ENCODE results near the gene TMCO5A. TPM values are rescaled to one million over a fixed set of nuclear protein-coding genes. Genes with fewer than 3 reads are reported as not detected.

Gene TMCO5A
- total and polyA plus RNA-seq, 2 donors (not counting 1 experiment from before 2014, with no cell fraction given): not detected

GRCh38 chr15:37931868-37932267, 2.6 kb upstream of the TMCO5A start:
- Mint-ChIP-seq H3K4me3 (no peak overlapping the region), H3K4me1 (no peaks in the 10 kb centered on the region), H3K27me3 (peaks cover 7% of the 10 kb centered on the region), H3K27ac (no peak overlapping the region), H3K9me3 (ENCODE audit: insufficient read depth) (peaks cover 2% of the 10 kb centered on the region)
- no peaks in the 10 kb centered on the region for H3K27me3 ChIP-seq (replicated peaks in 1 of 4; ENCODE audit: control extremely low read depth in 1 of 4, control insufficient read depth in 3 of 4, insufficient read depth in 4 of 4, low read length in 3 of 4)
- intact Hi-C loops (cut with micrococcal nuclease): no loop called here
- no peak overlapping the region for H3K4me2 ChIP-seq (replicated peaks; ENCODE audit: low read depth, low read length, poor library complexity, severe bottlenecking)
- no peak overlapping the region for H2AFZ ChIP-seq (ENCODE audit: insufficient read depth, low read depth, low read length, poor library complexity, severe bottlenecking)
- no peak overlapping the region for H3K9ac ChIP-seq (ENCODE audit: low read length)
- no peaks in the 10 kb centered on the region for H3K4me1 ChIP-seq (ENCODE audit: control insufficient read depth in 2 of 2, insufficient read depth in 2 of 2, low read length in 2 of 2)
- no peaks in the 10 kb centered on the region for H3K36me3 ChIP-seq (replicated peaks in 1 of 2; ENCODE audit: control extremely low read depth in 1 of 2, control insufficient read depth in 1 of 2, extremely low read depth in 1 of 2, insufficient read depth in 2 of 2, low read length in 1 of 2)
- ChIA-PET POLR2A (no interaction called here), CTCF (no interaction called here)
- WGBS (ENCODE audit: insufficient coverage): no CpG with 5 or more reads among the region's 1 CpG
- H3K4me3 ChIP-seq (ENCODE audit: control extremely low read depth in 1 of 5, extremely low read depth in 1 of 5, insufficient read depth in 1 of 5, low read depth in 2 of 5, low read length in 4 of 5): no peak overlapping the region
- DNase-seq (no peak), ATAC-seq (ENCODE audit: low read depth) (no peak)
- H3K27ac ChIP-seq (ENCODE audit: low read length in 2 of 2): no peak overlapping the region
- H3K79me2 ChIP-seq (ENCODE audit: control insufficient read depth, insufficient read depth, low read length): no peaks in the 10 kb centered on the region
- no peaks in the 10 kb centered on the region for H3K9me3 ChIP-seq (ENCODE audit: control extremely low read depth in 1 of 3, control insufficient read depth in 2 of 3, insufficient read depth in 1 of 3, low read length in 2 of 3)
- no peaks in the 10 kb centered on the region for H4K20me1 ChIP-seq (ENCODE audit: control insufficient read depth, insufficient read depth, low read length, poor library complexity, severe bottlenecking)
- TF ChIP-seq CTCF (IDR thresholded peaks at IDR 0.05): no peak
- TF ChIP-seq EZH2 (IDR thresholded peaks at IDR 0.05; ENCODE audit: borderline replicate concordance, insufficient read depth, low read depth, low read length, poor library complexity, severe bottlenecking): no peak

- Mint-ChIP-seq H3K9me3 (ENCODE audit: insufficient read depth) (peaks cover 2% of the 10 kb centered on the region), H3K4me1 (no peaks in the 10 kb centered on the region), H3K27me3 (peaks cover 7% of the 10 kb centered on the region), H3K4me3 (no peak overlapping the region), H3K27ac (no peak overlapping the region)
- CTCF ChIA-PET: no interaction called here
- Histone ChIP-seq H2AFZ (ENCODE audit: insufficient read depth, low read depth, low read length, poor library complexity, severe bottlenecking) (no peak overlapping the region), H3K9me3 (ENCODE audit: control extremely low read depth in 1 of 3, control insufficient read depth in 2 of 3, insufficient read depth in 1 of 3, low read length in 2 of 3) (no peaks in the 10 kb centered on the region), H3K27ac (ENCODE audit: low read length in 2 of 2) (no peak overlapping the region), H4K20me1 (ENCODE audit: control insufficient read depth, insufficient read depth, low read length, poor library complexity, severe bottlenecking) (no peaks in the 10 kb centered on the region), H3K4me2 (replicated peaks; ENCODE audit: low read depth, low read length, poor library complexity, severe bottlenecking) (no peak overlapping the region), H3K4me1 (ENCODE audit: control insufficient read depth in 2 of 2, insufficient read depth in 2 of 2, low read length in 2 of 2) (no peaks in the 10 kb centered on the region), H3K4me3 (ENCODE audit: control extremely low read depth in 1 of 5, extremely low read depth in 1 of 5, insufficient read depth in 1 of 5, low read depth in 2 of 5, low read length in 4 of 5) (no peak overlapping the region), H3K27me3 (replicated peaks in 1 of 4; ENCODE audit: control extremely low read depth in 1 of 4, control insufficient read depth in 3 of 4, insufficient read depth in 4 of 4, low read length in 3 of 4) (no peaks in the 10 kb centered on the region), H3K79me2 (ENCODE audit: control insufficient read depth, insufficient read depth, low read length) (no peaks in the 10 kb centered on the region), H3K9ac (ENCODE audit: low read length) (no peak overlapping the region), H3K36me3 (replicated peaks in 1 of 2; ENCODE audit: control extremely low read depth in 1 of 2, control insufficient read depth in 1 of 2, extremely low read depth in 1 of 2, insufficient read depth in 2 of 2, low read length in 1 of 2) (no peaks in the 10 kb centered on the region)
- WGBS (ENCODE audit: insufficient coverage): 93% methylated on average over 3 of the region's 3 CpGs
- POLR2A ChIA-PET: no interaction called here
- intact Hi-C loops (cut with micrococcal nuclease): no loop called here
- TF ChIP-seq CTCF (IDR thresholded peaks at IDR 0.05) (no peak), EZH2 (IDR thresholded peaks at IDR 0.05; ENCODE audit: borderline replicate concordance, insufficient read depth, low read depth, low read length, poor library complexity, severe bottlenecking) (no peak)
- DNase-seq (no peak), ATAC-seq (ENCODE audit: low read depth) (no peak)
Observed at GRCh38 chr15:37932549-37932948, 1.9 kb upstream of the TMCO5A start.

All from B cell (primary cell).